DOHH2 (cell line): Measurements from ENCODE around the gene ARTN.

Source experiments
- H3F3A ChIP-seq: fragments of 200-600 bp; sonication (generic), shearing (Covaris generic); 2 replicates; pipeline ENCODE4 v1.6.0; 2016; ENCODE audit warnings: antibody characterized with exemption, mild to moderate bottlenecking; ENCODE audit not compliant: control insufficient read depth, insufficient read depth
- H3K27ac ChIP-seq: fragments of 200-600 bp; sonication (generic); 2 replicates; pipeline ENCODE4 v1.5.1; 2014; ENCODE audit warnings: low read depth, mild to moderate bottlenecking, low read length, moderate library complexity
- H3K27me3 ChIP-seq: fragments of 200-600 bp; sonication (generic); 2 replicates; pipeline ENCODE4 v1.6.1; 2014; ENCODE audit warnings: mild to moderate bottlenecking, low read length, mixed read lengths; ENCODE audit not compliant: control insufficient read depth
- H3K36me3 ChIP-seq: fragments of 200-600 bp; sonication (generic); 2 replicates; pipeline ENCODE4 v1.6.1; 2014; ENCODE audit warnings: mild to moderate bottlenecking, low read length, moderate library complexity, mixed read lengths; ENCODE audit not compliant: control insufficient read depth
- H3K4me1 ChIP-seq: fragments of 200-600 bp; sonication (generic); 2 replicates; pipeline ENCODE4 v1.6.1; 2014; ENCODE audit warnings: mild to moderate bottlenecking, low read length, mixed read lengths; ENCODE audit not compliant: control insufficient read depth
- H3K4me2 ChIP-seq: fragments of 200-600 bp; sonication (generic); 2 replicates; pipeline ENCODE4 v1.6.0; 2014; ENCODE audit warnings: mild to moderate bottlenecking, low read length, moderate library complexity
- H3K4me3 ChIP-seq: fragments of 200-600 bp; sonication (generic); 2 replicates; pipeline ENCODE4 v1.5.1; 2014; ENCODE audit warnings: mild to moderate bottlenecking, low read length, mixed read lengths
- H3K79me2 ChIP-seq: fragments of 200-600 bp; sonication (generic); 2 replicates; pipeline ENCODE4 v1.6.1; 2014; ENCODE audit warnings: mild to moderate bottlenecking, low read length, mixed read lengths; ENCODE audit not compliant: control insufficient read depth
- H3K9me2 ChIP-seq: fragments of 200-600 bp; sonication (generic); replicated peaks from 2 replicates; pipeline ENCODE4 v1.6.1; 2014; ENCODE audit warnings: mild to moderate bottlenecking, low read length, mixed read lengths; ENCODE audit not compliant: control insufficient read depth
- H3K9me3 ChIP-seq: fragments of 200-600 bp; sonication (generic); 2 replicates; pipeline ENCODE4 v1.6.1; 2014; ENCODE audit warnings: antibody characterized with exemption, low read length, mixed read lengths; ENCODE audit not compliant: control insufficient read depth, insufficient read depth
- H4K20me1 ChIP-seq: fragments of 200-600 bp; sonication (generic); 2 replicates; pipeline ENCODE4 v1.6.0; 2014; ENCODE audit warnings: low read depth, mild to moderate bottlenecking, antibody characterized with exemption, low read length, moderate library complexity; ENCODE audit not compliant: control insufficient read depth, insufficient read depth
- CTCF ChIP-seq: fragments of 200-600 bp; sonication (generic); IDR thresholded peaks from one replicate; pipeline ENCODE4 v1.5.1; 2014; ENCODE audit warnings: antibody characterized with exemption, mild to moderate bottlenecking, low read depth, low read length; ENCODE audit not compliant: poor library complexity, severe bottlenecking
- EZH2phosphoT487 ChIP-seq: fragments of 200-600 bp; sonication (generic); IDR thresholded peaks from 2 replicates; pipeline ENCODE4 v1.6.1; 2017; ENCODE audit warnings: borderline replicate concordance, mild to moderate bottlenecking, antibody characterized with exemption, low read length, moderate library complexity, mixed read lengths

ARTN gene

GRCh38 chr1:43981636-43982035 is 48.0 kb downstream of the ARTN start:
- H3F3A ChIP-seq = peaks cover 8% of the 10 kb centered on the region
- H3K36me3 ChIP-seq = peaks cover 52% of the 10 kb centered on the region
- H3K79me2 ChIP-seq = peaks cover 56% of the 10 kb centered on the region
- TF ChIP-seq CTCF = no peak
- TF ChIP-seq EZH2phosphoT487 = no peak
- H3K4me3 ChIP-seq = no peak overlapping the region
- H3K9me3 ChIP-seq = no peaks in the 10 kb centered on the region
- peaks cover 35% of the 10 kb centered on the region for H3K4me1 ChIP-seq
- no peak overlapping the region for H3K27ac ChIP-seq
- no peak overlapping the region for H3K4me2 ChIP-seq
- H4K20me1 ChIP-seq = no peaks in the 10 kb centered on the region
- no peaks in the 10 kb centered on the region for H3K9me2 ChIP-seq
- no peaks in the 10 kb centered on the region for H3K27me3 ChIP-seq

- Histone ChIP-seq H3K4me2 (no peak overlapping the region), H3K9me2 (no peaks in the 10 kb centered on the region), H3K4me3 (no peak overlapping the region), H4K20me1 (no peaks in the 10 kb centered on the region), H3K4me1 (peaks cover 29% of the 10 kb centered on the region), H3K79me2 (peaks cover 50% of the 10 kb centered on the region), H3K27me3 (no peaks in the 10 kb centered on the region), H3K36me3 (peaks cover 50% of the 10 kb centered on the region), H3K9me3 (no peaks in the 10 kb centered on the region), H3F3A (peaks cover 6% of the 10 kb centered on the region), H3K27ac (no peak overlapping the region)
- TF ChIP-seq CTCF (no peak), EZH2phosphoT487 (no peak)
Observed at GRCh38 chr1:43982241-43982640, 48.6 kb downstream of the ARTN start.

- TF ChIP-seq CTCF (no peak), EZH2phosphoT487 (no peak)
- Histone ChIP-seq H3K4me3 (no peak overlapping the region), H3K27me3 (no peaks in the 10 kb centered on the region), H3K36me3 (peaks cover 44% of the 10 kb centered on the region), H3K4me1 (peaks cover 23% of the 10 kb centered on the region), H3K9me2 (no peaks in the 10 kb centered on the region), H3F3A (peaks cover under 1% of the 10 kb centered on the region), H3K79me2 (peaks cover 45% of the 10 kb centered on the region), H3K9me3 (no peaks in the 10 kb centered on the region), H3K4me2 (no peak overlapping the region), H3K27ac (no peak overlapping the region), H4K20me1 (no peaks in the 10 kb centered on the region)
Observed at GRCh38 chr1:43982808-43983207, 49.2 kb downstream of the ARTN start.
